Fibroblast of peridontal ligament (primary cell): ENCODE results near the gene DPYD.

Experiments
- DNase-seq: peaks from one replicate; pipeline ENCODE4 v3.0.0-alpha.2; 2010; ENCODE audit errors: extremely low read depth

DPYD gene

GRCh38 chr1:97784661-97785060, 136.2 kb downstream of the DPYD start:
- DNase-seq = no peak

- DNase-seq = no peak
These were observed 137.1 kb downstream of the DPYD start for GRCh38 chr1:97783751-97784150.

DNA sequence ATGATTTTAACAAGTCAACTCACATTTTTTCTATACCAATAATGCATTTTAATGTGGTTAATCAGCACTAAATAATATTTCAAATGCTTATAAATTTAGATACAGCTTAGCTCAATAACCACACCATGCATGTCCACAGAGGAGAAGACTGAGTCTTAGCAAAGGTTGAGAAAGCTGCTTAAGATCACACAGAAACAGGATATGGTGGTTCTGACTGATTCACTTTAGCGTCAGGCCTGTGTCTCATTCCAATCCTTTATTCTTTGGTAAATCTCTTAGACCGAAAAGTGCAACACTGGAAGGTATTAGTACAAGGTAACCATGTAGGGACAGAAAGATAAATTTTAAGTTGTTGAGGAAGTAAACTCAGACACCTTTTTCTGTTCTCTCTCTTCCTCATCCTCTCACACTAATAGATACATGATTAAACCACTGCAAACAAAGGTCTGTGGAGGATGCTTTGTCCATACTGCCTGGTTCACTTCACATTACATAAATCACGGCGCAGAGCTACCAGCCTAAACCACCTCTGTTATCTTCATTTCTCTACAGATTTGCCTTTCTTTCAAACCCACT, 139.0 kb downstream of the DPYD start:
- no peak for DNase-seq

DNA sequence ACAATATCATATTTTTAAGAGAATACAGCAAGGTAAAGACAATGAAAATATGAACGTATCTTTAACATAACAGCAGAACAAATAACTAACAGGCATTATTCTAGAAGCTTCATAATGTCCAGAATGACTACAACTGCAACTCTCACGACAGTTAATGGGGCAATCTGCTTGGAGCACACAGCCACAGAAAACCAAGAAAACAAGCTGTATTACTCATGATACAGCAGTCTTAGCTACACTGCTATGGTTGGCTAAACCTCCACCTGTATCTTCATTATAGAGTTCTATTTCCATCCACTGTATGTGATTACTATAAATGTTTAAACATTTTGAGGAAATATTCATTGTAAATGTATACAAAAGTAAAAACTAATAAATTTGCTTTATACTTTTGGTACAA, 139.9 kb downstream of the DPYD start:
- no peak for DNase-seq

DNA sequence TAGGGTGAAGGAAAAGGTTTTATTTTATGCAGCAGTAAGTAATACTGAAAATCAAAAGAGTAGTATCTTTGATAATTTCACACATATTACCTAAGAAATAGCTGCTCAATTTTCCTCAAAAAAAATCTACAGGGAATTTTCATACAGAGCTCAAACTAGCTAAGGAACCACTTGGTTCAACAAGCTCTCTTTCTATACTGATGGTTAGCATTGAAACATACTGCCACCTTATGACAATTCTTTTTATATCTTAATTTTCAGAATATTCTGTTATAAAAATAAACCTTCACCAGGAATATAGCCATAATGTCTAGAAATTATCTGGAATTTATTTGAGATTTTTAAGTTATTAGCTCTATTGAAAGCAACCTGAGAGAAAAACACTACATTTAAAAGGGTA, 142.1 kb downstream of the DPYD start:
- peak; percentile 50 for DNase-seq

- no peak for DNase-seq
These were observed 150.5 kb downstream of the DPYD start for GRCh38 chr1:97770376-97770775.

DNA sequence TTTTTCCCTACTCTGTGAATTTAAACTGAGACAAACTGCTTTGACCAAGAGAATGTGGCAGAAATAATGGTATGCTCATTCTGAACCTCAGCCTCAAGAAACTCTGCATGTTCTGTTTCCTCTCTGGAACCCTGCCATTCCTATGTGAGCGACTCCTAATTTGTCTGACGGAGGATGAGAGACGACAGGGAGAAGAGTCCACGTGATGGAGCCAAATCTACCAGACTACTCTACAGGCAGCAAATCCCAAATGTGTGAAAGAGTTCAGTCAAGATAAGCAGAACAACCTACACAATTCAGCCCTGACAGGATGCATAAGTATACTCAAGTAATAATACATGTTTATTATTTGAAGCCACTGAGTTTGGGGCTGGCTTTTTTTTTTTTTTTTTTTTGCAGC, 153.5 kb downstream of the DPYD start:
- no peak for DNase-seq

GRCh38 chr1:97764991-97765390, 155.8 kb downstream of the DPYD start:
- no peak for DNase-seq

DNA sequence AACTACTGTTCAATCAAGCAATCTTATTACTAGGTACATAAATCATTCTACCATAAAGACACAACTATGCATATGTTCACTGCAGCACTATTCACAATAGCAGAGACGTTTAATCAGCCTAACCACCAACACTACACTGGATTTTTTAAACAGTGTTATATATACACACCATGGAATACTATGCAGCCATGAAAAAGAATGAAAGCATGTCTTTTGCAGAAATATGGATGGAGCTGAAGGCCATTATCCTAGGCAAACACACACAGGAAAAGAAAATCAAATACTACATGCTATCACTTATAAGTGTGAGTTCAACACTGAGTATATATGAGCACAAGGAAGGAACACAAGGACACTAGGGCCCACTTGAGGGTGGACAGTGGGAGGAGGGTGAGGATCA, 159.2 kb downstream of the DPYD start:
- DNase-seq = no peak

DNA sequence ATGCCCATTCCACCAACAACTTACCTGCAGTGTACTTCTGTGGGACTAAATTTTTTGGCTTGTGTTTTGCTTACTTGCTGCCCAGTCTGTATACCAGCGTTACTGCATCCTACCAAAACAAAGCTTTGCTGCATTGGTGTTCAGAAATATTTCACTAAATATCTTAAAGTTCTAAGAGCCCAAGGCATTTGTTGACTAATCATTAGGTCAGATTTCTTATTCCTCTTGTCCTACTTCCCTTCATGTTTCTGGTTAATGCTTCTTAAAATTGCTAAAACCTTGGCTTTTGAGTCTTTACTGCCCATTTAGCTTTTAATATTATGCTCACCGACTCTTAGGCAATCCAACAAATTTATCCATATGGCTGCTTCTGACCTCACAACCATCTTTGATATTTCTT, 161.8 kb downstream of the DPYD start:
- DNase-seq = no peak

- peak; percentile 37 for DNase-seq
These were observed 162.2 kb downstream of the DPYD start for GRCh38 chr1:97758541-97759057.

DNA sequence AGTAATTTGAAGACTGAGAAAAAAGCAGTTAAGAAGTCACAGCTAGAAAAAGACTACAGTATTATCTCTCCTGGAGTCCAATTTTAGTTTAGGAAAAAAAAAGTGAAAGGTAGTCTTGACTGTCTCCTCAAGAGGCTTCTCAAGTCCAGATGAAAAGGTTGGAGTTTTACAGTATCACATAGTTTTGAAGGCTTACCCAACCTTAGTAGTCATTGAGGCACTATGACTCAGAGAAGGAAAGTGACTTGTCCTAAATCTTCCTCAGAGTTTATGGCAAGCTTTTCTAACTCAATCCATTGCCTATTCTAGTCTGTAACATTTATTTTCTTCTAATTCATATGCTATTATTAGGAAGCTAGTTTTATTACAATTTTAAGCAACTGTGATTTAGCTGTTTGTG, 174.9 kb downstream of the DPYD start:
- DNase-seq = peak; percentile 13

GRCh38 chr1:97744977-97745376, 175.9 kb downstream of the DPYD start:
- DNase-seq = no peak

GRCh38 chr1:97743129-97743528, 177.7 kb downstream of the DPYD start:
- DNase-seq = no peak

GRCh38 chr1:97740891-97741290, 179.9 kb downstream of the DPYD start:
- no peak for DNase-seq

- DNase-seq = peak; percentile 48
These were observed 181.2 kb downstream of the DPYD start for GRCh38 chr1:97739596-97740103.

DNA sequence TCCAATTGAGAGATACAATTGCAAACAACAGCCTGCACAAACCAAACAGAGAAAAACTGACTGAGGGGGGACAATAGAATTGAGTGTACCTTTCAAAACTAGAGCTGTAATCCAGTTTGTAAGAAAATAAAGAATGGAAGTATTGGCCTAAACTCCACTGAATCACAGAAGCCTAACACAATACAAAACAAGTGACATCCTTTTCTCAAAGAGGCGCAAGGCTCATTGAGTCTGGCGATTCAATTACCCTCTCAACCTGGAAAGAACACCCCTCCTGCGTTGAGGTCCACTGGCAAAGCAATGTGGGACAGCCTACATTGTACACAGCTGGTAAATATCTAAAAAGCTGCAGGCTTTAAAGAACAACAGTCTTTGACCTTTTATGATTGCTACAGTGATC, 182.6 kb downstream of the DPYD start:
- no peak for DNase-seq

DNA sequence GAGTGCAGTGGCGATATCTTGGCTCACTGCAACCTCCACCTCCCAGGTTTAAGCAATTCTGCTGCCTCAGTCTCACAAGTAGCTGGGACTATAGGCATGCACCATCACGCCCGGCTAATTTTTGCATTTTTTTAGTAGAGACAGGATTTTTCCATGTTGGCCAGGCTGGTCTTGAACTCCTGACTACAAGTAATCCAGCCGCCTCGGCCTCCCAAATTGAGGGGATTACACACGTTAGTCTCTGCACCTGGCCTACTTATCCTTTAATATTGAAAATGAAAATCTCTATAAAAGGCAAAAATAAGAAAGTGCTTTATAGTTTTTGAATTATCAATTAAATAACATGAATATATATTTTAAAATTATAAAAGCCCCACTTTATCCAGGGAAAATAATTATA, 190.6 kb downstream of the DPYD start:
- no peak for DNase-seq

DNA sequence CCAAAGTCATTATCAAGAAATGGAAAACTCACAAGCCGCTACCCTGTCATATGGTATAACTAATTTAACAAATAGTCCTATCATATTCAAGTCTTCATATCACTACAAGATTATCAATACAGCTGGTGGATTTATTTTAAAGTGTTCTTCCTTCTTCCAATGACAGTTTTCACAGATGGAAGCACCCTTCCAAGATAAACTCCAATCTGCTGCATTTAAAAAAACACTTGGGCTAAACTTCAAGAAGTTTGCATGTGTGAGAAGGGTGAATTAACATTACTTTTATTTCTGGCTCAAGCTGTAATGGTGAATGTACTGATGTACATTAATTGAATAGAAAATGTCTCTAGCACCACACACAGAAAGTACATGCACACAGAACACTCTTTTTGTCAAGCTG, 192.4 kb downstream of the DPYD start:
- DNase-seq = no peak

GRCh38 chr1:97727029-97727428, 193.8 kb downstream of the DPYD start:
- no peak for DNase-seq

- no peak for DNase-seq
These were observed 194.4 kb downstream of the DPYD start for GRCh38 chr1:97726386-97726785.

DNA sequence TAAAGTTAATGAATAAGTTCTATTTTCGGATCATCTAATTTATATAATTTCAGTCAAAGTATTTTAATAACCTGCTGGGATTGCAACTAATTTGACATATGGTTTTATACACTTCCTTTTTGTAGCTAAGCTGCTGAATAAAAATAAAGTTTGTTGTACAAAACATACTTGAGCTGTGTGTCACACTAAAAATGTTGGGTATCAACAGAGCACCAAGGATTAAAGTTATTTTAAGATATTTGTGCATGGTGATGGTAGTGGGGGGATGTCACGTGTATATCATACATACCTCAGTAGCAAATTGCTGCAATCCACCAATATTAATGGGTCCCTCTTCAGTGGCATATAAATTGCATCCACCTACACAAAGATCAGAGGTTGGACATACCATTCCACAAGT, 199.6 kb downstream of the DPYD start:
- DNase-seq = peak; percentile 10

DNA sequence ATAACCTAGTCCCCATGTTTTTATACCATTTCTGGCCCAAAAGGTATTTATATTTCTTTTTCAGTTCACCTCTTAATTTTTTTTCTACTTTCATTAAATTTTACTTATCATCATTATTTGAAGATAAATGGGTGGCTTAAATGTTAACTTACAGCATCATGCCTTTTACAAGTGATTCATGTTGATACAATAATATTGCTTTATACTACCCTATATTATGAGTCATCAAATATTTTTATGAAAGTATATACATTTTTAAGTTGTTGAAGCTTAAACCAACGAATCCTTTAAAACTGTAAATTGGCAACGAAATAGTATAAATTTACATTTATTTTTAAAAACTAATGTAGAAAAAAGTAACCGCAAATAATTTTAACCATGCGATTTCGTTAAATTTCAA, 207.9 kb downstream of the DPYD start:
- DNase-seq = no peak

- no peak for DNase-seq
These were observed 209.0 kb downstream of the DPYD start for GRCh38 chr1:97711858-97712257.
